Left kidney (tissue), 2 donors: ENCODE measurements around the gene ROBO1. TPM values are rescaled to one million over a fixed set of nuclear protein-coding genes. Genes with fewer than 3 reads are reported as not detected.
"Not testable (repeated sequence)": the region's sequence is repeated elsewhere in the genome, so short reads cannot be mapped to it uniquely, and the experiment has no call there.

Source experiments
- DNase-seq: peaks from one replicate; pipeline ENCODE4 v3.0.0-alpha.2; 2013
- polyA plus RNA-seq: library from polyadenylated mRNA; unstranded; fragments of 120-200 nt; gene quantifications from one replicate; pipeline ENCODE4 v1.2.1, GENCODE V29; 2013; ENCODE audit not compliant: insufficient read length

ROBO1 gene
- polyA plus RNA-seq, 1 donor: 130 TPM

DNA sequence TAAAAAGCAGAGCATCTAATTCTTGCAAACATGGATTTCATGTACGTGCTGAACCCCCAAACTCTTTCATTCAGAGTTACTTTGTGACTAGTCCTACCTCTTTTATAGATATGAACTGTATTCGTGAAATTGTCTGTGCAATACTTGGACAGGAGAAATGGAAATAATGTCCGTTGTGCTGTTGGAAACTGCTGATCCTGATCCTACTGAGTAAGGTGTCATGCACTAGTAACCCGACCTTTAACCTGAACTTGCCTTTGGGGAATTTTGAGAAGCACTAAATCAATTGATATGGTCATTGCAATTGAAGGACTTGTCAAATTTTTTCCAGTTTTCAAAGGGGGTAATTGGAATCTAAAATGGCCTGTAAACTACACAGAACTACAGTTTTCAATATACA, 856.4 kb downstream of the ROBO1 start:
- DNase-seq: no peak

DNA sequence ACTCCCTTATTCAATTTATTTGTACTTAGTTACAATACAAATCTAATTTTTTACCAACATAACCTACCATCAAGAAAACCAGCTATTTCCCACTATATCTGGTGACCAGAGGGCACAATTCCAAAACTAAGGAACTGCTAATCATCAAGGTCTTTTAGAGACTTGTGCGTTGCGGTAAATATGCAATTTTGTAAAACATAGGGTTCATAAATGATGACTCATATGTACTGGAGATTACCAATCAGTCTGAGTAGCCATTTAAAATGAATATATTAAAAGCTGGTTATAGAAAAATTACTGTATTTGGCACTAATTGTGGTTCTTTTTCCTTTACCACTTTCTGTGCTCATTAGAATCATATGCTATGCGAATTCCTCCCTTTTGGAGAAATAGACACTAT, 859.6 kb downstream of the ROBO1 start:
- no peak for DNase-seq

- no peak for DNase-seq
These were observed 860.4 kb downstream of the ROBO1 start for GRCh38 chr3:78907367-78907766.

DNA sequence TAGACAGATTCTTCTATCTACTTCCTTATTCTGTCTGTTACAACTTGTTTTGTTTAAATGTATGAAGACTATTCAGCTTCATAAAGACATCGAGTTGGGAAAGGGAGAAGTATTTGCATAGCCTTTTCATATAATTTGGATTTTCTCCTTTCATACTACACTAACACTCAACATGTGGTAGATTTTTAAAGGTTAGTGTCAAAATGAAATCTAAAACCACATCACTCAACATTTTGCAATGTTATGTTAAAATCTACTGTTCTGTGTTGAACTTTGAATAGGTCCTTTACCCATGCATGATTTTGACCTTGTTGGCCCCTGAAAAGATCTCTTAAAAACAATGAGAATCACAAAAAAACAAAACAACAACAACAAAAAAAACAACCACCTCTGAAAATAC, 860.9 kb downstream of the ROBO1 start:
- DNase-seq: no peak

GRCh38 chr3:78906245-78906644, 861.6 kb downstream of the ROBO1 start:
- DNase-seq: no peak

DNA sequence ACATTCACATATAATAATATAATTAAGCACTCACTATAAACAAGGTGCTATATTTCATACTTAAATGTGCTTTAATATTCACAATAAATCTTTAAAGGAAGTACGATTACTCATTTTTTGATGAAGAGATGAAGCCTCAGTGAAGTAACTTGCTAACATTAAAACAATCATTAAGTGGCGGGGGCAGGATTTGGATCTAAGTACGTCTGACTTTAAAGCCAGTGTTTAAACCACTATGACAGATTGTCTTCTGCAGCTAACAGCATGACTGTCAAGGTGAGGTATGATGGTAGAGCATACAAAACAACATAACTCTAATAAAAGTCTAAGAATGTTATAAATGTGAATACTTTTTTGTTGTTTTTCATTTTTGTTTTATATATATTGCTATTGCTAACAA, 862.1 kb downstream of the ROBO1 start:
- DNase-seq: no peak

- no peak for DNase-seq
These were observed 866.3 kb downstream of the ROBO1 start for GRCh38 chr3:78901544-78901943.

GRCh38 chr3:78900880-78901279, 866.9 kb downstream of the ROBO1 start:
- no peak for DNase-seq

- DNase-seq: no peak
These were observed 867.4 kb downstream of the ROBO1 start for GRCh38 chr3:78900426-78900825.

GRCh38 chr3:78895528-78895927, 872.3 kb downstream of the ROBO1 start:
- DNase-seq: no peak

DNA sequence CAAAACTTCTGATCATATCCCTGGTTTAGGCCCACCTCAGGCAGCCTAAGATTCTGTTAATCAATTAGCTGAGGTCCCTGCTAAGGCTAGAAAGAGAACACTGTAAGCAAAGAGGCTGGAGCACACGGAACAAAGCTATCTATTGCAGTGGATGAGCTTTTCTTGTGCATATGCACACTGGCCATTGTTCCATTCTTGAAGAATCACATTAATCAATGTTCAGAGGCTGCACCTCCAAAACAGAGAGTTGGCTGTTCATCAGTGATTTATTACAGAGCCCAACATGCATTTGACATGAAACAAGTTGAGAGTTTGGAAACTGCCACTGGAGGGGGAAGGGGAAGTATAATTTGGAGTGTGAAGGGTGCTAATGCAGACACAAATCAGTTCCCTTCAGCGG, 873.0 kb downstream of the ROBO1 start:
- DNase-seq: no peak

DNA sequence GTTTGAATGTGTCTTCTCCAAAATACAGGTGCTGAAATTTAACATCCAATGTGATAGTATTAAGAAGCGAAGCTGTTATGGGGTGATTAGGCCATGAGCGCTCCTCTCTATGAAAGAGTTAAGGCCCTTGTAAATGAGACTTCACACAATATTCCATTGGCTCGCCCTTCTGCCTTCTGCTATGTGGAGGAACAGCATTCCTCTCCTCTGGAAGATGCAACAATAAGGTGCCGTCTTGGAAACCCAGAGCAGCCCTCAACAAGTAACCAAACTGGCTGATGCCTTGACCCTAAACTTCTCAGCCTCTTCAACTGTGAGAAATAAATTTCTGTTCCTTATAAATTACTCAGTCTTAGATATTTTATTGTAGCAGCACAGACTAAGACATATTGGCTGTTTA, 874.6 kb downstream of the ROBO1 start:
- DNase-seq: no peak

DNA sequence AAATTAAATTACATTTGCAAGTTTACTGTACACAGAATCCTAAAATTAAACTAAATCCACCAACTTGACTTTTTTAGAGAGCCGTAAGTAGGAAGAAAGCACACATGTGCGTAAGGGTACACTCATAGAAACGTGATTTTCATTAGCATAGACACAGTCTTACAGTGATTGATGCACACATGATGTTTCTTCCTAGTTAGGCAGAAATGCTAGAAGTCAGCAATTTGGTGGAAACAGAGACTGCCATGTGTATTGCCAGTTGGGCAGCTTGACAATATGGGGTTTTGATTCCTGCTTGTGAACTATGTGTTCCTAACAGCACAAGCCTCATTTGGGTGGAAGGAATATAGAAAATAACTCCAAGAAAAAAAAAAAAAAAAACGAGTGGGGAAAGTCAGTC, 878.5 kb downstream of the ROBO1 start:
- no peak for DNase-seq

GRCh38 chr3:78888635-78889034, 879.2 kb downstream of the ROBO1 start:
- no peak for DNase-seq

- DNase-seq: no peak
These were observed 880.2 kb downstream of the ROBO1 start for GRCh38 chr3:78887547-78888011.

DNA sequence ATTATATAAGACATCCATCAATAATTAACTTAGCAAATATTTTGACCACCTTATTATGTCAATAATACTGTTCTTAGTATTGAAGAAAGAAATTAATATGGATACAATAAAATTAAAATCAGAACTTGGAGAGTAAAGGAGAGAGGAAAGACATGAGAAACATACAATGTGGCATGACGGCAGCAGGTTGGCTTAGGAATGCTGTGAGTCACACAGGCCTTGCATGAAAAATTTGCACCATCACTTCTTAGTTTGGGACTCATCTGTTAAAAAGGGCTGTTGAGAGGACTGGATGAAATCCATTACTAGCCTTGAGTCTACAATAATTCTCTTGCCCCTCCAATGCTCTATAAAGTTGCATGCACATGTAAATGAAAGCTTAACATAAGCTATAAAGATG, 880.8 kb downstream of the ROBO1 start:
- no peak for DNase-seq

- DNase-seq: not testable (repeated sequence)
These were observed 883.2 kb downstream of the ROBO1 start for GRCh38 chr3:78884567-78884966.

DNA sequence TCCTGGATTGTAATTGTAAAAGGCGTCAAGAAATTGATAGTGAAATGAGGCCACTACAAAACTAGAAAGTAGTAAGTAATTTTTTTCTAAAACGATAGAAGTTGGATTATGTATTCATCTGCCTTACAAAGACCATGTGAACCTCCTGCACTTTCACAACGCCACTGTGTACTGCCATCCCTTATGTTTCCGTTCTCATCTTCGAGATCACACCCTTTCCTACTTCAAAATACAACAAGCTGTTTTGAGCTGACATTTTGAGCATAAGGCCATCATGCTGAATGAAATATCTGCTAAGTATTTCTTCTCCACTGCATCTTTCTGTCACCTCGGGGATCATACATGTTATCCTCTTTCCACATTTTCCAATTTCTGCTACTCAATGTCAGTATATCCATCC, 885.5 kb downstream of the ROBO1 start:
- DNase-seq: no peak

DNA sequence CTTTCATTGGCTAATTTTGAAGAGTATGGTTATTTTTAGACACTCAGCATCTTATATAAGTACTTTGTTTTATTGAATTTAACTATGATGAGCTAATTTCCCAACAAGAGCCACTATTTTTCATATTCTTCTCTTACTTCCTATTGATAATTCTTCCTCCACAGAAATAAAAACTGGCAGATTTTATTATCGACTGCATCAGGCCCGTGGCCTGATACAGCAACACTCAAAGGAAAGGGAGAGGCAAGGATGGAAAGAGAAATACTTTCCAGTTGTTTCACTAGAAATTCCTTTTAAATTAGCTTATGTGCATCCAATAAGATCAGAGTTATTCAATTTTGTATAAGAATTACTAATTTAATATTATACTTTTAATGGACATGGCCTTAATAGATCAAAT, 886.3 kb downstream of the ROBO1 start:
- DNase-seq: no peak

DNA sequence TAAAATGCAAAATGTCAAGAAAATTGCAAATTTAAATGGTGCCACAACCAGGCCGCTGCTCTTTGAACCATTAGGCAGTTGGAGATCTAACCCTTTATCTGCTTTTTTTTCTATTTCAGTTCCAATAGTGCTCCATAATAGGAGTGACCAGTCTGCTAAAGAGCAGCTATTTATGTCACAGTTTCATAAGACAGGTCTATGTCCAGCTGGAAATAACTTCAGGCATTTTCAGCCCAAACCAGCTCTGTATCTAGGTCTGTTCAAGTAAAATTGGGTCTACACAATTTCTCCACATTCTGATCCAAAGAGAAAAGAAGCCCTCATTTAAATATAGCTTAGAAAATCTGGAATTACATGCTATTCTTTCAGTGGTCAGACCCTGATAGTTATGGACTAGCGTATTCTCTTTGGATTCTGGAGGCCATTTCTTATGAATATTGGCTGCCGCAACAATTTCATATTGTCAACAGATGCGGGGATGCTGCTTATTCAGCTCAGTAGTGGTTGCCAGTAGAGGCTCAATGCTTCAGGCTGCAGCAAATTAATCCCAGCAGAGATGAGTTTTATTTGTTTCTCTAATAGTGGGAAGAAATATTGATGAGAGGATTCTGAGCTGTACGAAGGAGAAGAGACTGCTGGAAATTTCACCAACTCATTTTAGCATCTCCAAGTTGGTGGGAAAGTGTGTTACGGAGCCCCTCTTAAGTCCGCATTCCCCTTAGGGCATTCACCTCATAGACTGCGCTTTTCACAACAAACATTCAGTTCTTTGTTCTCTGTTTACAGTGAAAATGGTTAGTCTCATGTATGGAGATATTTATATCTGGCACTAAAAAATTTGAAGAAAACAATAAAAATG, 887.0 kb downstream of the ROBO1 start:
- no peak for DNase-seq

- no peak for DNase-seq
These were observed 888.4 kb downstream of the ROBO1 start for GRCh38 chr3:78879295-78879860.

GRCh38 chr3:78878789-78879188, 889.0 kb downstream of the ROBO1 start:
- DNase-seq: no peak

GRCh38 chr3:78878011-78878410, 889.8 kb downstream of the ROBO1 start:
- no peak for DNase-seq

GRCh38 chr3:78875851-78876250, 891.9 kb downstream of the ROBO1 start:
- DNase-seq: no peak
